HCT116 (cell line): ENCODE data around the gene SGF29. TPM values are rescaled to one million over a fixed set of nuclear protein-coding genes. Genes with fewer than 3 reads are reported as not detected.

Source experiments
- ATAC-seq: fragments of 200-7000 bp; cut with Tn5 transposase; 2 replicates; pipeline ENCODE4 v1.9.1; 2020; ENCODE audit warnings: mild to moderate bottlenecking, moderate library complexity
- BruUV-seq: library from RNA; stranded (reverse); fragments of 400-500 nt; replicated peaks from 2 replicates; lab custom pipeline; 2021; lab: Mats Ljungman, UMichigan
- CTCF ChIA-PET: fragments of 300-600 bp; sonication (Branson Sonifier 250); formaldehyde crosslinking; loops from one replicate; lab custom pipeline; 2021; ENCODE audit warnings: antibody characterized with exemption; lab: Charles Lee
- POLR2A ChIA-PET: fragments of 300-600, 350-600 bp; sonication (Branson Sonifier 250); formaldehyde crosslinking; loops from one replicate; lab custom pipeline; 2021; ENCODE audit warnings: antibody characterized with exemption; lab: Charles Lee
- RAD21 ChIA-PET, 2 experiments: fragments of 300-600 bp; sonication (Branson Sonifier 250); formaldehyde crosslinking; loops; one replicate each; lab custom pipeline; 2023; ENCODE audit warnings: low total read pairs in 2 of 2; ENCODE audit not compliant: uncharacterized antibody in 2 of 2, unreplicated experiment in 2 of 2, low non-redundant PET in 1 of 2; lab: Charles Lee
- DNase-seq: peaks from one replicate; pipeline ENCODE4 v3.0.0-alpha.2; 2010; ENCODE audit warnings: low read depth, low spot score
- H2AFZ ChIP-seq: fragments of 200-600 bp; shearing (Covaris generic), sonication (generic); 2 replicates; pipeline ENCODE4 v1.6.1; 2017; ENCODE audit warnings: low read depth, mixed run types, mixed read lengths, antibody characterized with exemption, low read length; ENCODE audit not compliant: poor library complexity, severe bottlenecking
- H3K27ac ChIP-seq: 2 replicates; pipeline ENCODE4 v1.5.1; 2012; ENCODE audit warnings: low read depth, low read length
- H3K27me3 ChIP-seq: fragments of 200-600 bp; sonication (generic); 2 replicates; pipeline ENCODE4 v1.6.1; 2016; ENCODE audit warnings: mixed run types, low read length, mixed read lengths; ENCODE audit not compliant: insufficient read depth
- H3K36me3 ChIP-seq, 2 experiments: fragments of 200-500 bp in 1 of 2; fragments of 200-600 bp in 1 of 2; sonication (Bioruptor generic) in 1 of 2; sonication (generic) in 1 of 2; 2 replicates each; pipeline versions ENCODE4 v1.5.1 to v1.6.1; 2014 to 2016; ENCODE audit warnings: low read length in 2 of 2, inconsistent platforms in 1 of 2, mixed read lengths in 1 of 2, mixed run types in 1 of 2; ENCODE audit not compliant: insufficient read depth in 2 of 2, control insufficient read depth in 1 of 2
- H3K4me1 ChIP-seq, 2 experiments: fragments of 200-600 bp in 1 of 2; sonication (generic) in 1 of 2; 2 replicates each; pipeline versions ENCODE4 v1.5.1 to v1.6.1; 2012 to 2017; ENCODE audit warnings: low read length in 2 of 2, inconsistent platforms in 1 of 2, mild to moderate bottlenecking in 1 of 2, mixed read lengths in 1 of 2, mixed run types in 1 of 2, moderate library complexity in 1 of 2; ENCODE audit not compliant: insufficient read depth in 2 of 2, control insufficient read depth in 1 of 2
- H3K4me2 ChIP-seq: fragments of 200-600 bp; sonication (generic); 2 replicates; pipeline ENCODE4 v1.6.1; 2017; ENCODE audit warnings: mixed run types, low read length, mixed read lengths
- H3K4me3 ChIP-seq, 2 experiments: fragments of 200-600 bp in 1 of 2; sonication (generic) in 1 of 2; replicated peaks in 1 of 2; 2 replicates each; pipeline ENCODE4 v1.5.1; 2011 to 2016; ENCODE audit warnings: low read length in 2 of 2, control low read depth in 1 of 2, low read depth in 1 of 2, mild to moderate bottlenecking in 1 of 2, mixed read lengths in 1 of 2, mixed run types in 1 of 2
- H3K79me2 ChIP-seq: fragments of 200-600 bp; sonication (generic); 2 replicates; pipeline ENCODE4 v1.6.1; 2017; ENCODE audit warnings: mild to moderate bottlenecking, mixed run types, low read length, moderate library complexity, mixed read lengths; ENCODE audit not compliant: insufficient read depth
- H3K9ac ChIP-seq: fragments of 200-600 bp; sonication (generic); 2 replicates; pipeline ENCODE4 v1.6.1; 2016; ENCODE audit warnings: low read length, mixed read lengths
- H3K9me2 ChIP-seq: fragments of 200-600 bp; sonication (generic), shearing (Covaris generic); 2 replicates; pipeline ENCODE4 v1.6.1; 2017; ENCODE audit warnings: mixed run types, mild to moderate bottlenecking, moderate library complexity; ENCODE audit not compliant: insufficient read depth
- H3K9me3 ChIP-seq, 2 experiments: fragments of 200-500 bp in 1 of 2; fragments of 200-600 bp in 1 of 2; sonication (Bioruptor generic) in 1 of 2; sonication (generic) in 1 of 2; 2 replicates each; pipeline ENCODE4 v1.6.1; 2014 to 2017; ENCODE audit warnings: low read length in 2 of 2, mixed read lengths in 2 of 2, inconsistent platforms in 1 of 2, low read depth in 1 of 2, mild to moderate bottlenecking in 1 of 2, mixed run types in 1 of 2, moderate library complexity in 1 of 2; ENCODE audit not compliant: control insufficient read depth in 1 of 2, insufficient read depth in 1 of 2
- H4K20me1 ChIP-seq: fragments of 200-600 bp; sonication (generic), shearing (Covaris generic); 2 replicates; pipeline ENCODE4 v1.6.1; 2017; ENCODE audit warnings: mixed run types, mild to moderate bottlenecking, moderate library complexity; ENCODE audit not compliant: insufficient read depth
- CBX3 ChIP-seq: IDR thresholded peaks from 2 replicates; pipeline ENCODE4 v1.6.1; 2012; ENCODE audit warnings: low read depth
- FOSL1 ChIP-seq: IDR thresholded peaks from 2 replicates; pipeline ENCODE4 v1.6.1; 2012; ENCODE audit warnings: low read depth
- POLR2A ChIP-seq: IDR thresholded peaks from 2 replicates; pipeline ENCODE4 v1.7.0; 2011; ENCODE audit warnings: borderline replicate concordance; ENCODE audit not compliant: insufficient read depth, insufficient read length; ENCODE audit errors: extremely low read depth
- ZFX ChIP-seq: fragments of 450-650 bp; IDR thresholded peaks from 2 replicates; pipeline ENCODE4 v1.6.1; 2017
- intact Hi-C: fragments of 100-400 bp; cut with micrococcal nuclease; formaldehyde crosslinking; loops from 2 replicates; pipeline ENCODE4 v1.10.0; 2022
- total RNA-seq: library from RNA; stranded (reverse); gene quantifications from one replicate; pipeline ENCODE4 v1.2.1, GENCODE V29; 2021; ENCODE audit not compliant: unreplicated experiment
- TF ChIP-seq, protein P1 (sequence below): IDR thresholded peaks from 2 replicates; pipeline ENCODE4 v1.6.1; 2011; ENCODE audit warnings: mild to moderate bottlenecking, low read length, moderate library complexity; ENCODE audit not compliant: insufficient replicate concordance; ENCODE audit errors: extremely low read depth
- TF ChIP-seq, protein P2 (sequence below): IDR thresholded peaks from 2 replicates; pipeline ENCODE4 v1.6.1; 2012; ENCODE audit warnings: low read depth
- TF ChIP-seq, protein P3 (sequence below): IDR thresholded peaks from 2 replicates; pipeline ENCODE4 v1.6.1; 2012

Gene SGF29
- total RNA-seq, 1 experiment from 2014 or later, result 19.7 TPM

DNA sequence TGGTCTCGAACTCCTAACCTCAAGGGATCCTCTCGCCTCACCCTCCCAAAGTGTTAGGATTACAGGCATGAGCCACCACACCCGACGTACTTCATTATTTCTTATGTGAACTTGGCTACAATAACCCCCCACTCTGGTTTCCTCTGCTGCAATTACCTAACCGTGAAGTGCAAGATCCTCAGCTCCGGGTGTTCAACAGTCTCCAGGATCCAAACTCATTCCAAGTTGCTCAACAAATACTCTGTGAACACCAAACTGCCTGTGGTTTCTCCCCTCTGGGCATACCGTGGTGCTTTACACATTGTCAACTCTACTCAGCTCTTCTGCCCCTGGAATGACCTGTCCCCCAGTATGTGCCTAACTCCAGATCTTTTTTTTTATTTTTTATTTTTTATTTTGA is 62.9 kb downstream of the SGF29 start:
- RAD21 ChIA-PET, result interaction anchor here (0.6 to 1.0 kb wide), 2 partner anchors 67 to 339 kb away, joined by 3 to 4 read pairs; no protein-coding TSS in a partner anchor
- intact Hi-C loops, result loop anchor here (5.0 kb wide), 1 partner anchor 339 kb away; no protein-coding TSS in a partner anchor
- DNase-seq (no peak), ATAC-seq (no peak)
- Histone ChIP-seq H3K79me2 (no peaks in the 10 kb centered on the region), H3K4me2 (no peak overlapping the region), H3K9ac (no peak overlapping the region), H3K9me2 (no peaks in the 10 kb centered on the region), H3K27me3 (no peaks in the 10 kb centered on the region), H2AFZ (no peak overlapping the region), H3K9me3 (no peaks in the 10 kb centered on the region), H4K20me1 (no peaks in the 10 kb centered on the region), H3K4me3 (no peak overlapping the region), H3K4me1 (no peaks in the 10 kb centered on the region), H3K36me3 (no peaks in the 10 kb centered on the region), H3K27ac (no peak overlapping the region)
- CTCF ChIA-PET, result no interaction called here
- BruUV-seq, result no TSS peak
- TF ChIP-seq CBX3 (no peak), POLR2A (no peak), FOSL1 (no peak), ZFX (no peak)
- TF ChIP-seq, protein P1, sequence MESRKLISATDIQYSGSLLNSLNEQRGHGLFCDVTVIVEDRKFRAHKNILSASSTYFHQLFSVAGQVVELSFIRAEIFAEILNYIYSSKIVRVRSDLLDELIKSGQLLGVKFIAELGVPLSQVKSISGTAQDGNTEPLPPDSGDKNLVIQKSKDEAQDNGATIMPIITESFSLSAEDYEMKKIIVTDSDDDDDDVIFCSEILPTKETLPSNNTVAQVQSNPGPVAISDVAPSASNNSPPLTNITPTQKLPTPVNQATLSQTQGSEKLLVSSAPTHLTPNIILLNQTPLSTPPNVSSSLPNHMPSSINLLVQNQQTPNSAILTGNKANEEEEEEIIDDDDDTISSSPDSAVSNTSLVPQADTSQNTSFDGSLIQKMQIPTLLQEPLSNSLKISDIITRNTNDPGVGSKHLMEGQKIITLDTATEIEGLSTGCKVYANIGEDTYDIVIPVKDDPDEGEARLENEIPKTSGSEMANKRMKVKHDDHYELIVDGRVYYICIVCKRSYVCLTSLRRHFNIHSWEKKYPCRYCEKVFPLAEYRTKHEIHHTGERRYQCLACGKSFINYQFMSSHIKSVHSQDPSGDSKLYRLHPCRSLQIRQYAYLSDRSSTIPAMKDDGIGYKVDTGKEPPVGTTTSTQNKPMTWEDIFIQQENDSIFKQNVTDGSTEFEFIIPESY, result no peak
- TF ChIP-seq, protein P2, sequence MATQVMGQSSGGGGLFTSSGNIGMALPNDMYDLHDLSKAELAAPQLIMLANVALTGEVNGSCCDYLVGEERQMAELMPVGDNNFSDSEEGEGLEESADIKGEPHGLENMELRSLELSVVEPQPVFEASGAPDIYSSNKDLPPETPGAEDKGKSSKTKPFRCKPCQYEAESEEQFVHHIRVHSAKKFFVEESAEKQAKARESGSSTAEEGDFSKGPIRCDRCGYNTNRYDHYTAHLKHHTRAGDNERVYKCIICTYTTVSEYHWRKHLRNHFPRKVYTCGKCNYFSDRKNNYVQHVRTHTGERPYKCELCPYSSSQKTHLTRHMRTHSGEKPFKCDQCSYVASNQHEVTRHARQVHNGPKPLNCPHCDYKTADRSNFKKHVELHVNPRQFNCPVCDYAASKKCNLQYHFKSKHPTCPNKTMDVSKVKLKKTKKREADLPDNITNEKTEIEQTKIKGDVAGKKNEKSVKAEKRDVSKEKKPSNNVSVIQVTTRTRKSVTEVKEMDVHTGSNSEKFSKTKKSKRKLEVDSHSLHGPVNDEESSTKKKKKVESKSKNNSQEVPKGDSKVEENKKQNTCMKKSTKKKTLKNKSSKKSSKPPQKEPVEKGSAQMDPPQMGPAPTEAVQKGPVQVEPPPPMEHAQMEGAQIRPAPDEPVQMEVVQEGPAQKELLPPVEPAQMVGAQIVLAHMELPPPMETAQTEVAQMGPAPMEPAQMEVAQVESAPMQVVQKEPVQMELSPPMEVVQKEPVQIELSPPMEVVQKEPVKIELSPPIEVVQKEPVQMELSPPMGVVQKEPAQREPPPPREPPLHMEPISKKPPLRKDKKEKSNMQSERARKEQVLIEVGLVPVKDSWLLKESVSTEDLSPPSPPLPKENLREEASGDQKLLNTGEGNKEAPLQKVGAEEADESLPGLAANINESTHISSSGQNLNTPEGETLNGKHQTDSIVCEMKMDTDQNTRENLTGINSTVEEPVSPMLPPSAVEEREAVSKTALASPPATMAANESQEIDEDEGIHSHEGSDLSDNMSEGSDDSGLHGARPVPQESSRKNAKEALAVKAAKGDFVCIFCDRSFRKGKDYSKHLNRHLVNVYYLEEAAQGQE, result no peak
- TF ChIP-seq, protein P3, sequence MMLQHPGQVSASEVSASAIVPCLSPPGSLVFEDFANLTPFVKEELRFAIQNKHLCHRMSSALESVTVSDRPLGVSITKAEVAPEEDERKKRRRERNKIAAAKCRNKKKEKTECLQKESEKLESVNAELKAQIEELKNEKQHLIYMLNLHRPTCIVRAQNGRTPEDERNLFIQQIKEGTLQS, result no peak
- POLR2A ChIA-PET, result no interaction called here
